ENCODE measurements around the gene IL1R1. TPM values are rescaled to one million over a fixed set of nuclear protein-coding genes. Genes with fewer than 3 reads are reported as not detected.

Gene IL1R1
- polyA plus RNA-seq, 1 experiment: 102 TPM

- H3K27ac ChIP-seq (ENCODE audit: low read depth, low read length): no peak overlapping the region
- no peaks in the 10 kb centered on the region; the same call in 1 of the 2 replicates for H3K9me3 ChIP-seq (ENCODE audit: control insufficient read depth, insufficient read depth, low read length)
- no peak overlapping the region for H3K4me3 ChIP-seq (ENCODE audit: low read depth, low read length)
- H3K27me3 ChIP-seq (ENCODE audit: control insufficient read depth, insufficient read depth, low read length): no peaks in the 10 kb centered on the region
- POLR2A ChIA-PET: no interaction called here
- no peak for DNase-seq (ENCODE audit: low read depth, low spot score)
- CTCF ChIA-PET: interaction anchor here (0.6 kb wide), 1 partner anchor 751 kb away, joined by 5 read pairs; no protein-coding TSS in a partner anchor
- TF ChIP-seq CTCF (IDR thresholded peaks at IDR 0.05; ENCODE audit: low read depth, low read length): no peak
Measured at GRCh38 chr2:102138331-102138730, 4.2 kb upstream of the IL1R1 start.

GRCh38 chr2:102139851-102140250 lies 2.7 kb upstream of the IL1R1 start:
- ChIA-PET CTCF (interaction anchor here (0.6 to 1.1 kb wide), 4 partner anchors 13 to 223 kb away, joined by 3 to 7 read pairs (median 3); no protein-coding TSS in a partner anchor), POLR2A (interaction anchor here (0.7 to 1.1 kb wide), 4 partner anchors 12 to 113 kb away, joined by 3 to 9 read pairs (median 5); no protein-coding TSS in a partner anchor)
- H3K27me3 ChIP-seq (ENCODE audit: control insufficient read depth, insufficient read depth, low read length): no peaks in the 10 kb centered on the region
- peak; percentile 71 for DNase-seq (ENCODE audit: low read depth, low spot score)
- H3K9me3 ChIP-seq (ENCODE audit: control insufficient read depth, insufficient read depth, low read length): peaks cover 11% of the 10 kb centered on the region
- H3K4me3 ChIP-seq (ENCODE audit: low read depth, low read length): no peak overlapping the region
- no peak for TF ChIP-seq CTCF (IDR thresholded peaks at IDR 0.05; ENCODE audit: low read depth, low read length)
- H3K27ac ChIP-seq (ENCODE audit: low read depth, low read length): peak overlapping the region; percentile 48

- Histone ChIP-seq H3K27ac (ENCODE audit: low read depth, low read length) (peak overlapping the region; percentile 88), H3K27me3 (ENCODE audit: control insufficient read depth, insufficient read depth, low read length) (no peaks in the 10 kb centered on the region), H3K9me3 (ENCODE audit: control insufficient read depth, insufficient read depth, low read length) (peaks cover 16% of the 10 kb centered on the region), H3K4me3 (ENCODE audit: low read depth, low read length) (no peak overlapping the region)
- POLR2A ChIA-PET: interaction anchor here (1.0 to 3.8 kb wide), 4 partner anchors 12 to 76 kb away, joined by 6 to 36 read pairs (median 14); no protein-coding TSS in a partner anchor
- TF ChIP-seq CTCF (IDR thresholded peaks at IDR 0.05; ENCODE audit: low read depth, low read length): no peak
- no peak for DNase-seq (ENCODE audit: low read depth, low spot score)
- CTCF ChIA-PET: interaction anchor here (0.6 to 2.4 kb wide), 5 partner anchors 26 to 222 kb away, joined by 3 to 14 read pairs (median 7); no protein-coding TSS in a partner anchor
Measured at GRCh38 chr2:102140377-102140776, 2.2 kb upstream of the IL1R1 start.

- DNase-seq (ENCODE audit: low read depth, low spot score): peak; percentile 92
- TF ChIP-seq CTCF (IDR thresholded peaks at IDR 0.05; ENCODE audit: low read depth, low read length): no peak
- Histone ChIP-seq H3K27ac (ENCODE audit: low read depth, low read length) (peak overlapping the region; percentile 88), H3K4me3 (ENCODE audit: low read depth, low read length) (peak overlapping the region; percentile 88), H3K9me3 (ENCODE audit: control insufficient read depth, insufficient read depth, low read length) (peaks cover 24% of the 10 kb centered on the region), H3K27me3 (ENCODE audit: control insufficient read depth, insufficient read depth, low read length) (no peaks in the 10 kb centered on the region)
- ChIA-PET CTCF (interaction anchor here (0.6 to 2.4 kb wide), 12 partner anchors 9 to 258 kb away, joined by 3 to 14 read pairs (median 6); partner anchors contain the start of gene IL18R1), POLR2A (interaction anchor here (0.8 to 3.8 kb wide), 16 partner anchors 14 to 180 kb away, joined by 3 to 36 read pairs (median 4); no protein-coding TSS in a partner anchor)
Measured at GRCh38 chr2:102141011-102141943, 1.3 kb upstream of the IL1R1 start.
